Measurements from ENCODE around the gene METTL2B. TPM values are rescaled to one million over a fixed set of nuclear protein-coding genes. Genes with fewer than 3 reads are reported as not detected.

METTL2B gene
- 22.6 TPM for polyA plus RNA-seq (ENCODE audit: insufficient read length)

GRCh38 chr7:128476402-128477335, at the start of gene METTL2B:
Gene METTL2B, plus strand, starts transcription at chr7:128476748. Its CDS starts 18 bp downstream, at chr7:128476766.
- DNase-seq, result peak; percentile 92

GRCh38 chr7:128427289-128427891, 49.2 kb upstream of the METTL2B start:
- DNase-seq, result peak; percentile 59

GRCh38 chr7:128430207-128430606, 46.3 kb upstream of the METTL2B start:
- no peak for DNase-seq

DNA sequence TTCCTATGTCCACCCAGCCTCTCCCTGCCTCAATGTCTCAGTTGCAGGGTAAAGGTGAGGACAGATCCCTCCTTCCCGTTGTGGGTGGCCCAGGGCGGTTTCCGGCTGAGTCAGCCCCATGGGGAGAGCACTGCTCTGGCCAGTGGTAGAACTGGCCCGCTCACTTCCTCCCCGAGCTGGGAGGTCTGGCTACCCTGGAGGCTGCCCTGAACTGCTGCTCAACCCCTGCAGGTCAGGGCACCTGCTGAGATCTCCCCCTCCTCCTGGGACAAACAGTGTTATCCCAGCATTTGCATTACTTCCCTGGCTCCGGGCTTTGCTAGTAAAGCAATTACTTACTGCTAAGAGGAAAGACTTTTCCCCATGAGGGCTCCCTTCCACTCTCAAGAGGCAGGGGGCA, 45.3 kb upstream of the METTL2B start:
- DNase-seq, result no peak

DNA sequence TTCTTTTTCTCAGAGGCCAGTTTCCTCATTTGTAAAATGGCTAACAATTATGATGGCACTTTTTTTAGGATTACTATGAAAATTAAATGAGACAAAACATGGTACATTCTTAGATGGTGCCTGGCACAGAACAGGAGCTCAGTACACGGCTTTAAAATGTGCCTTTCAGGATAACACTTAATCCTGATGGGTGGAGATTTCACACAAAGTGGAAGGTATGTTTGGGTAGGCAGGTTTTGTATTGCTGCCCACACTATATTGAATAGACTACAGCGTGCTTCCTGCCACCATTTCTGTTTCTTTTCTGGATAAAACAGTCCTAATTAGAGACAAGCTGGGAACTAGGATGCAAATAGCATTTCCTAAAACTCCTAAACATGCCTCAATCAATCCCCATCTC, 44.8 kb upstream of the METTL2B start:
- DNase-seq, result no peak

GRCh38 chr7:128434413-128435326, 41.9 kb upstream of the METTL2B start:
- no peak for DNase-seq

DNA sequence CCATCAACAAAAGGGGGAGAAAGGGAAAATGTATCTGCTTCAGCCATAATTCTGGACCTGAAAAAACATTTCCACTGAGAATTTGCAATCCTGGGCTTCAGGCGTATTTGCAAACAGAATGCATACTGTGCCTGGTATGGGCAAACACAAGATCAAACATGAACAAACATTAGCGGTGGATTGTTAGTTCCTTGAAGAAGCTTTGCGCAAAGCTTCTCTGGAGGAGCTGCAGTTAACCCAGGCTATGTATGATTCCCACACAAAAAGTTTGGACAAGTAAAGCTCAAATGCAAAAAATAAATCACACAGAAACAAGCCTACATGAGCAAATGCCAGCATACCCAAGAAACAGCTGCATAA, 41.2 kb upstream of the METTL2B start:
- no peak for DNase-seq

DNA sequence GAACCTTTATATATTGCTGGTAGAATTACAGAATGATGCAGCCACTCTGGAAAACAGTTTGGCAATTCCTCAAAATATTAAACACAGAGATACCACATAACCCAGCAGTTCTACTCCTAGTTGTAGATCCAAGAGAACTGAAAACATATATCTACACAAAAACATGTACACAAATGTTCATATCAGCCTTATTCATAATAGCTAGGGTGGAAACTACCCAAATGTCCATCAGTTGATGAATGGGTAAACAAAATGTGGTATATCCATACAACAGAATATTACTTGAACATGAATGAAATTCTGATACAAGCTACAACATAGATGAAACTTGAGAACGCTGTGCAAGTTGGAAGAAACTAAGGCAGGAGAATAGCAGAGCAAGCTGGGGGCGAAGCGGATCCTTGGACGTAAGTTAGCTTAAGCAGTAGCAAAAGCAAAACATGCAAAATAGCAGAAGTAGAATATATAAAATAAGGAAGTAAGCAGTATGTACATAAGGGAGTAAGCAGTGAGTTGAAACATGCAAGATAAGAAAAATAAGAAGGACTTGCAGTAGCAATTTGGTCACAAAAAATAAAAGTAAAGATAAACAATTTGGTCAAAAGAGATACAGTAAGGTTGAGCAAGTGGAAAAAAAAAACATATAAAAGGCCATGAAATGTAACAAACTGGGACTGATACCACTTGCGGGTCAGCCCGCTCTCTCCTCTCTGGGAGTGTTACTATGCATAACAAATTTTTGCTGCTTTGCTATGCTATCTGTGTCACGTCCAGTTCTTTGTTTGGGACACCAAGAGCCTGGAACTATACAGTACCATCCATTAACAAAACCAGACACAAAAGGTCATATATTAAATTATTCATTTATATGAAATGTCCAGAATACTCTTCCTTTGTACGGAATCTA, 38.9 kb upstream of the METTL2B start:
- no peak for DNase-seq

DNA sequence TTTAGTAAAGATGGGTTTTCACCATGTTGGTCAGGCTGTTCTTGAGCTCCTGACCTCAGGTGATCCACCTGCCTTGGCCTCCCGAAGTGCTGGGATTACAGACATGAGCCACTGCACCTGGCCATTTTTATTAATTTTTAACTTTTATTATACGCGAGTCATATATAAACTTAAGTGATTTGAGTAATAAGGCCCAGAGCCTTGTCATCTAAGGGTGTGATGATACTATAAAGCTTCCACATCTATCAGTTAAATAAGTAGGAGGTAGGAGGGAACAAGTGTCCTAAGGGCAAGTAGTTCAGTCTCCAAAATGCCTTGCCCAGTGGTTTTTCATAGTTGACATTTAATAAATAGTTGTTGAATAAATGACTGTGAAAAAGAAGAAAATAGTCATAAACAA, 34.2 kb upstream of the METTL2B start:
- no peak for DNase-seq

DNA sequence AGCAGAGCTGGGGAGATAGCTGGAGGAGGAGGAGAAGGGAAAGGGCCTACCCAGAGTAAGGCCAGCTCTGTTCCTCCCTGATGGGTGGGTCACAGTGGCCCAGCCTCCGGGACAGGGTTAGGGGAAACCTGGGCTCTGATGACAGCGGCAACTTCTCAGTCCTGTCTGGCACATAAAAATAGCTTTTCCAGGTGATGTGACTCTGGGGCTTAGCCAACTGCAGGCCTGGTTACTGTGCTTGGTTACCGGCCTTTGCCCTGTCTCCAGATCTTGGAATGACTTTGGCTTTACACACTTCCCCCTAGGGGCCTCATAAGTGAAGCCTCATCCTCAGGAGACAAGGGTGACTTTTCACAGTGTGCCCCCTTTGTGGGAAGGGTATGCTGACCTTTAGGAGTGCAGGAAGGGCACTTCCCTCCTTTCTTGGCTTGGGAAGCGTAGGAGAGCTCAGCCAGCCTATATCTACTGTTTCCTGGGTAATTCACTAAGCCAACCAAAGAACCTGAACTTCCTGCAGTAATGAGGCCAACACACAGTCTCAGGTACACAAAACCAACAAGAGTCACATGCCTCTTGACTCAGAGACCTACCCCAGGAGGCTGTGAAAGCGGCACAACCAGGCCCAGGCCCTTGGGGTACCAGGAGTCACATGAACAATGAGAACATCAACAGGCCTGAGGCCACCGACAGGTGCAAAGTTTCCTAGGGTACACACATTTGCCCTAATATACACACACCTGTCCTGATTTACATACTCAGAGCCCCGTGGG, 32.5 kb upstream of the METTL2B start:
- no peak for DNase-seq

GRCh38 chr7:128446306-128446705, 30.2 kb upstream of the METTL2B start:
- no peak for DNase-seq

DNA sequence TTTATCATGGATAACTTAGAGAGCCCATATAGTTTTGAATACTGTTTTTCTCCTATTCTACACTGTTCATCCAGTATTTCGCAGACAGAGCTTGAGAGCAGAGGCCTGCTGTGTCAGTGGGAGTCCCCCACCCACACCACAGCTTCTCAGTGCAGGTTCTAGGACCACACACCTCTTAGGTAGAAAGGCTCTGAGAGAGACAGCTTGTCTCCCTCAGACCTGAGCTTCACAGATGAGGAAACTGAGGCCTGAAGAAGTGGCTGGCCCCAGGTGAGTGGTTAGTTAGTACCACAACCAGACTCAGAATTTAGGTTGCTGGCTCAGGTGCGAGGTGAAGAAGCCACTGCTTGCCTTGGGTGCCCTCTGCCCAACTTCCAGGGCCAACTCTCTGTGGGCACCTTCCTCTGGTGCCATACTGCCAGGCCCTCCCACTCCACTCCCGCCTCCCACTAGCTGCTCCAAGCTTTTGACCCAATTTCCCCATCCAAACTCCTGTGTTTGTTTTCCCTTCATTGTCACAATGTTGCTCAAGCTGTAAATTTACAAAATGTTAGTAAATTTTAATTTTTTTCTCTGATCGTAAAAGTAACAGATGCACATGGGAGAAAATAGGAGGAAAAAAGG, 28.5 kb upstream of the METTL2B start:
- no peak for DNase-seq

DNA sequence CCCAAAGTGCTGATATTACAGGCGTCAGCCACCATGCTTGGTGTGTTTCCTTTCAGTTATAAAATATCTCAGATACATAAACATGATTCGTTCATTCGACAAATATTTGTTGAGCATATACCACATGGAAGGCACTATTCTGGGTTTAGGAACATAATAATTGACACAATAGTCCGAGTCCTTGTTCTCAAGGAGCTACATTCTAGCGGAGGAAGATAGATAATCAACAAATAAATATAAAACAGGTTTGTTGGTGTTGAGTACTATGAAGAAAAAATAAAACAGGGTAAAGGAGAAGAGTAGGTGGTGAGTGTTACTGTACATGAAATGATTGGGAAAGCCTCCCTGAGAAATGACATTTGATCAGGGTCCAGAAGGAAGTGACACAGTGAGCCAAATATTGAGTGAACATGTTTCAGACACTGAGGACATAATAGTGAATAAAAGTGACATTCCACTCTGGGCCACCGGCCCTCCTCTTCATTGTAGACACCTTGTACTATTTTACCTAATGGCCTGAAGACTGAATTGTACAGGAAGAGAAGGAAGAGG, 27.7 kb upstream of the METTL2B start:
- no peak for DNase-seq

- DNase-seq, result no peak
Observed at GRCh38 chr7:128450409-128450808, 26.1 kb upstream of the METTL2B start.

DNA sequence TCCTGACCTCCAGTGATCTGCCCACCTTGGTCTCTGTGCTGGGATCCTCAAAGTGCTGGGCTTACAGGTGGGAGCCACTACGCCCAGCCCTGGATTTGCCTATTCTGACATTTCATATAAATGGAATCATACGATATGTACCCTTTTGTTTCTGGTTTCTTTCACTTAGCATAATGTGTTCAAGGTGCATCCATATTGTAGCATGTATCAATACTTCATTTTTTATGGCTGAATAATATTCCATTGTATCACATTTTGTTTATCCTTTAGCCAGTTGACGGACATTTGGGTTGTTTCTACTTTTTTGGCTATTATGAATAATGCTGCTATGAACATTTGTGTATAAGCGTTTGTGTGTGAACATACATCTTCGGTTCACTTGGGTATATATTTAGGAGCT, 25.6 kb upstream of the METTL2B start:
- DNase-seq, result no peak

GRCh38 chr7:128452552-128452951, 24.0 kb upstream of the METTL2B start:
- DNase-seq, result no peak

DNA sequence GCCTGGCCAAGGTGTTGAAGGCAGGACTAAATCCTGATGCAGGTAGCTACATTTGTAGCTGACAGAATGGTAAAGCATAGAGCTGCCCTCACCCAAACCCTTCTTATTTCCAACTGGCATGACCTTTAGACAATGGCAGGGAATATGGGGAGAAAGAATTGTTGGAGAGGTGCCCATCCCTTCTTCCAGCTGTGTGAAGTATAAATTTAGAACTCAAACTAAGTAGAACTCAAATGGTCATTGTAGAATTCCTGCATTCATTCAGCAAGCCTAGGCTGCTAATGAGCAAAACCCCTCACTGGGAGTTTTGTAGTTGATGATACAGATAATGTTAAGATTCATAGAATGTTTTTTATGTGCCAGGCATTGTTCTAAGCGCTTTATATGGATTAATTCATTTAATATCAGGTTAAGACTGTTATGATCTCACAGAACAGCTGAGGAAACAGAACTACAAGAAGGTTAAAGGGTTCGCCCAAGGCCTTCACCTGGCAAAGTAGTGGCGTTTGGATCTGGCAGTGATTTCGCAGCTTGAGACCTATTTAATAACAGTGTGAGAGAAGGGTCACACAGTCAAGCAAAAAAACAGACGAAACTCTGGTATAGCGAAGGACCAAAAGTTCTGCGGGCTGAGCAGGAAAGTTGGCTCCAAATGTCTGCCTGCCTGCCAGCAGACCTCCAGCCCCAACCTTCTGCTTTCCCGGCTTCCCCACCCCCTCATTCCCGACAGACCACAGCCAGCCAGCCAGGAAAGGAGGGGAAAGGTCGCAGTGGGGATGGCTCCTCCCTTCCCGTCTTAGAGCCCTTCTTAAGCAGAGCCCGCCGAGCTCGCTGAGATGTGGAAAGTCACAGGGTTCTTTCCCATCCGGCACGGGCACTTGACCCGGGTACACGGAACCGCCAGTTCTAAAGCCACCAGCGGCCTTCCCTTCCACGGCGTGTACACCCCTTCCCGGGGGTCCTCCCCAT, 22.4 kb upstream of the METTL2B start:
- DNase-seq, result peak; percentile 94

- no peak for DNase-seq
Observed at GRCh38 chr7:128454808-128455542, 21.6 kb upstream of the METTL2B start.

All from hindlimb muscle (tissue), 1 donor.